H1 (cell line): Measurements from ENCODE around the gene GMCL1. TPM values are rescaled to one million over a fixed set of nuclear protein-coding genes. Genes with fewer than 3 reads are reported as not detected.

Source experiments
- CTCF ChIA-PET: fragments of 300-600 bp; sonication (Branson Sonifier 250); formaldehyde crosslinking; loops from one replicate; lab custom pipeline; 2021; ENCODE audit not compliant: partially characterized antibody; lab: Charles Lee
- POLR2A ChIA-PET: fragments of 300-600 bp; sonication (Branson Sonifier 250); formaldehyde crosslinking; loops from one replicate; lab custom pipeline; 2021; ENCODE audit warnings: inconsistent platforms; ENCODE audit not compliant: partially characterized antibody; lab: Charles Lee
- DNase-seq, 2 experiments: peaks; one replicate each; pipeline versions ENCODE4 v3.0.0 to v3.0.0-alpha.2; 2010 to 2022; ENCODE audit warnings: low spot score in 2 of 2, low read depth in 1 of 2, mixed read lengths in 1 of 2
- FAIRE-seq: peaks from 2 replicates; lab custom pipeline; 2011; peaks lifted over from hg19 to GRCh38; lab: Jason Lieb, UNC
- H2AFZ ChIP-seq: 2 replicates; pipeline ENCODE4 v1.8.1; 2012; ENCODE audit warnings: low read length, inconsistent platforms
- H2AK5ac ChIP-seq: 2 replicates; pipeline ENCODE4 v1.6.1; 2013; ENCODE audit warnings: low read depth, low read length
- H2BK120ac ChIP-seq: replicated peaks from 2 replicates; pipeline ENCODE3; 2013; ENCODE audit warnings: low read depth, low read length, inconsistent platforms
- H2BK12ac ChIP-seq: 2 replicates; pipeline ENCODE4 v1.6.1; 2013; ENCODE audit warnings: low read depth, low read length
- H2BK15ac ChIP-seq: 2 replicates; pipeline ENCODE4 v1.6.1; 2013; ENCODE audit warnings: low read length
- H2BK20ac ChIP-seq: 2 replicates; pipeline ENCODE4 v1.6.1; 2013; ENCODE audit warnings: low read length
- H2BK5ac ChIP-seq: 2 replicates; pipeline ENCODE4 v1.6.1; 2013; ENCODE audit warnings: low read depth, low read length
- H3K14ac ChIP-seq: 2 replicates; pipeline ENCODE4 v1.6.1; 2013; ENCODE audit warnings: inconsistent platforms; ENCODE audit not compliant: insufficient read length
- H3K18ac ChIP-seq: 2 replicates; pipeline ENCODE4 v1.6.1; 2013; ENCODE audit warnings: low read length; ENCODE audit errors: extremely low read depth
- H3K23ac ChIP-seq: 2 replicates; pipeline ENCODE4 v1.6.1; 2013; ENCODE audit warnings: inconsistent platforms; ENCODE audit not compliant: insufficient read length
- H3K23me2 ChIP-seq: 2 replicates; pipeline ENCODE4 v1.6.1; 2013; ENCODE audit warnings: low read depth, low read length
- H3K27ac ChIP-seq: 2 replicates; pipeline ENCODE4 v1.6.1; 2011; ENCODE audit warnings: low read depth, low read length, inconsistent platforms
- H3K27me3 ChIP-seq, 4 experiments: replicated peaks in 1 of 4; 1 replicate in 1 of 4; 2 replicates in 3 of 4; pipeline versions ENCODE4 v1.6.1 to v1.8.1; 2011 to 2013; ENCODE audit warnings: low read length in 3 of 4, mild to moderate bottlenecking in 3 of 4, inconsistent platforms in 2 of 4, mixed read lengths in 2 of 4, moderate library complexity in 1 of 4; ENCODE audit not compliant: control insufficient read depth in 3 of 4, insufficient read depth in 3 of 4; ENCODE audit errors: extremely low read depth in 1 of 4
- H3K36me3 ChIP-seq, 4 experiments: 2 replicates each; pipeline versions ENCODE4 v1.6.1 to v1.8.1; 2011 to 2013; ENCODE audit warnings: mild to moderate bottlenecking in 4 of 4, low read length in 3 of 4, moderate library complexity in 2 of 4, control low read depth in 1 of 4, inconsistent platforms in 1 of 4; ENCODE audit not compliant: insufficient read depth in 4 of 4, control insufficient read depth in 2 of 4
- H3K4ac ChIP-seq: replicated peaks from 2 replicates; pipeline ENCODE3; 2013; ENCODE audit warnings: low read length, low read depth, mixed read lengths, inconsistent platforms; ENCODE audit not compliant: insufficient read length
- H3K4me1 ChIP-seq, 4 experiments: replicated peaks in 1 of 4; 1 replicate in 1 of 4; 2 replicates in 3 of 4; pipeline versions ENCODE4 v1.6.1 to v1.8.1; 2011 to 2013; ENCODE audit warnings: low read length in 3 of 4, inconsistent platforms in 2 of 4, mixed read lengths in 1 of 4; ENCODE audit not compliant: insufficient read depth in 4 of 4, control insufficient read depth in 3 of 4
- H3K4me2 ChIP-seq, 2 experiments: 2 replicates each; pipeline versions ENCODE4 v1.6.1 to v1.8.1; 2011 to 2013; ENCODE audit warnings: low read depth in 2 of 2, low read length in 2 of 2, control low read depth in 1 of 2, inconsistent platforms in 1 of 2, mild to moderate bottlenecking in 1 of 2; ENCODE audit not compliant: insufficient read depth in 1 of 2
- H3K4me3 ChIP-seq, 4 experiments: fragments of 200-600, 300-600 bp in 1 of 4; sonication (generic), shearing (Covaris generic), sonication (Bioruptor Twin) in 1 of 4; 2 replicates each; pipeline versions ENCODE4 v1.5.1 to v1.8.1; 2011 to 2016; ENCODE audit warnings: low read length in 4 of 4, low read depth in 3 of 4, control low read depth in 2 of 4, inconsistent platforms in 2 of 4, mild to moderate bottlenecking in 2 of 4, mixed read lengths in 1 of 4, moderate library complexity in 1 of 4; ENCODE audit not compliant: insufficient read depth in 2 of 4; ENCODE audit errors: extremely low read depth in 1 of 4
- H3K56ac ChIP-seq: replicated peaks from 2 replicates; pipeline ENCODE3; 2013; ENCODE audit warnings: low read depth, mild to moderate bottlenecking, mixed read lengths, low read length, inconsistent platforms; ENCODE audit not compliant: insufficient read length
- H3K79me1 ChIP-seq: 2 replicates; pipeline ENCODE4 v1.6.1; 2013; ENCODE audit warnings: low read depth, low read length, control low read depth
- H3K79me2 ChIP-seq, 2 experiments: 2 replicates each; pipeline versions ENCODE4 v1.6.1 to v1.8.1; 2012 to 2013; ENCODE audit warnings: low read length in 2 of 2, mild to moderate bottlenecking in 2 of 2, inconsistent platforms in 1 of 2; ENCODE audit not compliant: insufficient read depth in 2 of 2, control insufficient read depth in 1 of 2
- H3K9ac ChIP-seq, 4 experiments: replicated peaks in 1 of 4; 1 replicate in 1 of 4; 2 replicates in 3 of 4; pipeline versions ENCODE4 v1.6.1 to v1.8.1; 2011 to 2013; ENCODE audit warnings: low read depth in 3 of 4, low read length in 3 of 4, control low read depth in 2 of 4, mild to moderate bottlenecking in 2 of 4, moderate library complexity in 2 of 4, inconsistent platforms in 1 of 4; ENCODE audit errors: extremely low read depth in 1 of 4
- H3K9me3 ChIP-seq, 2 experiments: 2 replicates each; pipeline versions ENCODE4 v1.6.1 to v1.8.1; 2012 to 2013; ENCODE audit warnings: mild to moderate bottlenecking in 2 of 2, moderate library complexity in 2 of 2, control low read depth in 1 of 2, inconsistent platforms in 1 of 2, low read depth in 1 of 2, low read length in 1 of 2, mixed read lengths in 1 of 2; ENCODE audit not compliant: insufficient read depth in 2 of 2
- H4K20me1 ChIP-seq, 2 experiments: replicated peaks in 1 of 2; 2 replicates each; pipeline versions ENCODE3 to v1.8.1; 2011 to 2013; ENCODE audit warnings: inconsistent platforms in 2 of 2, low read length in 2 of 2, mild to moderate bottlenecking in 1 of 2; ENCODE audit not compliant: insufficient read depth in 2 of 2, control insufficient read depth in 1 of 2
- H4K5ac ChIP-seq: 2 replicates; pipeline ENCODE4 v1.6.1; 2013; ENCODE audit warnings: low read length, low read depth, mixed read lengths, inconsistent platforms; ENCODE audit not compliant: insufficient read length
- H4K8ac ChIP-seq: 2 replicates; pipeline ENCODE4 v1.8.0; 2013; ENCODE audit warnings: mild to moderate bottlenecking, moderate library complexity, low read length, inconsistent platforms; ENCODE audit not compliant: insufficient read depth; ENCODE audit errors: extremely low read depth
- H4K91ac ChIP-seq: replicated peaks from 2 replicates; pipeline ENCODE3; 2013; ENCODE audit warnings: low read length, mixed read lengths, inconsistent platforms; ENCODE audit not compliant: insufficient read length
- HDAC6 ChIP-seq: IDR thresholded peaks from one replicate; pipeline ENCODE4 v1.7.1; 2012; ENCODE audit warnings: low read depth, mild to moderate bottlenecking, inconsistent platforms, low read length, moderate library complexity
- NANOG ChIP-seq: IDR thresholded peaks from 2 replicates; pipeline ENCODE4 v1.6.1; 2011; ENCODE audit warnings: low read length, low read depth, mild to moderate bottlenecking, inconsistent platforms; ENCODE audit not compliant: insufficient read depth, poor library complexity, severe bottlenecking
- SIN3A ChIP-seq, 2 experiments: IDR thresholded peaks in 1 of 2; conservative IDR thresholded peaks in 1 of 2; 2 replicates each; pipeline ENCODE4 v1.6.1; 2011 to 2012; ENCODE audit warnings: low read length in 2 of 2, improper control_type of control experiment in 1 of 2, low read depth in 1 of 2, mild to moderate bottlenecking in 1 of 2
- WGBS, 2 experiments: shearing (Covaris generic) in 1 of 2; methylation state at CpG; one replicate each; pipeline versions ENCODE4 v1.1.6 to v1.1.7; 2013 to 2015; ENCODE audit warnings: low lambda C conversion rate in 2 of 2, mixed read lengths in 2 of 2, inconsistent platforms in 1 of 2, low coverage in 1 of 2, missing lambda C conversion rate in 1 of 2; ENCODE audit not compliant: insufficient replicate concordance in 2 of 2, insufficient coverage in 1 of 2, insufficient read length in 1 of 2; ENCODE audit errors: extremely low coverage in 1 of 2, missing lambda C conversion rate in 1 of 2; 5-methylcytosine and 5-hydroxymethylcytosine counted together
- polyA plus RNA-seq, 7 experiments: library from polyadenylated mRNA; depleted of rRNA in 3 of 7; stranded (reverse) in 5 of 7; unstranded in 2 of 7; fragments of >200 nt in 5 of 7; fragments of 200-250 nt in 2 of 7; gene quantifications; 1 replicate in 5 of 7; 2 replicates in 1 of 7; 4 replicates in 1 of 7; pipeline versions ENCODE4 v1.2.1 to v1.2.3, GENCODE V29; 2011 to 2013; ENCODE audit warnings: missing spikeins in 2 of 7, mixed read lengths in 2 of 7
- total RNA-seq: library from RNA; stranded (reverse); fragmentation: NEBNext Ultra II Directional; extraction: Animal tissue kit (Norgen Biotek cat#: 25700); gene quantifications from 2 replicates; pipeline ENCODE4 v1.2.1, GENCODE V29; 2021

GMCL1 gene
- total and polyA plus RNA-seq, 2 of the 8 experiments (the other 6 are each of a cell fraction or from before 2014, with no cell fraction given) = 6.5 to 21.9 TPM

DNA sequence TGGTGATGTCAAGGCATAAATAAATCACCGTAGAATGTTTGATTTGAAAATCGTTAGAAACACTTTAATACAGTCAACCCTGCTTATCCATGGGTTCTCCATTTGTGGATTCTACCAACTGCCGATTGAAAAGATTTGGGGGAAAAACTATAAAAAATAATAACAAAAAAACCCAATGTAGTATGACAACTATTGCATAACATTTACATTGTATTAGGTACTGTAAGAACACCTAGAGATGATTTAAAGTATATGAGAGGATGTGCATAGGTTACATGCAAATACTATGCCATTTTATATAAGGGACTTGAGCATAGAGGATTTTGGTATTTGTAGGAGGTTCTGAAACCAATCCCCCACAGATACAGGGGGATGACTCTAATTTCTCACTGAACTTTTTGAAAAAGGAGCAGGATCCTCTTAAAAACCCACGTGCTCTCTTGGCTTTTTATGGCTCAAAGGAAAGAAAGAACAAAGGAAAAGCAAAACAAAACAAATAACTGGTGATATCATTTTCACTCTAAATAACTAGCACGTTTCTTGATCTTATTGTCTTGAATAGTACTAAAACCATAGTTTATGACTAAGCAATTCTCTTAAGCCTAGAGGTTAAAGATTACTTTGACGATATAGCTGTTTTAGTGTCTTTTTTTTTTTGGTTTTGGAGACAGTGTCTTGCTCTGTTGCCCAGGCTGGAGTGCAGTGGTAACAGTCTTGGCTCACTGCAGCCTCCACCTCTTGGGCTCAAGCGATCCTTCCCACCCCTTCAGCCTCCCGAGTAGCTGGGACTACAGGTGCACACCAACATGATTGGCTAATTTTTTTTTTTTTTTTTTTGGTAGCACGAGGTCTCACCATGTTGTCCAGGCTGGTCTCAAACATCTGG lies 17.0 kb downstream of the GMCL1 start:
- H2BK120ac ChIP-seq = no peak overlapping the region
- no peak for TF ChIP-seq HDAC6
- TF ChIP-seq NANOG = no peak
- TF ChIP-seq SIN3A (conservative IDR thresholded peaks at IDR 0.05 in 1 of 2, IDR thresholded peaks at IDR 0.05 in 1 of 2; ENCODE audit: low read depth in 1 of 2, low read length in 2 of 2) = no peak
- H3K56ac ChIP-seq = no peak overlapping the region
- H3K4me3 ChIP-seq = no peak overlapping the region
- DNase-seq (no peak), FAIRE-seq (no peak)
- no peak overlapping the region for H2BK12ac ChIP-seq
- H2AK5ac ChIP-seq = no peak overlapping the region
- H3K23ac ChIP-seq = no peak overlapping the region
- H4K8ac ChIP-seq = no peak overlapping the region
- peaks cover 0 to 2% of the 10 kb centered on the region in 2 experiments for H4K20me1 ChIP-seq
- no peaks in the 10 kb centered on the region for H3K79me1 ChIP-seq
- no peak overlapping the region for H2BK5ac ChIP-seq
- H3K4me2 ChIP-seq = no peak overlapping the region
- ChIA-PET CTCF (interaction anchor here (1.2 kb wide), 1 partner anchor 123 kb away, joined by 4 read pairs; no protein-coding TSS in a partner anchor), POLR2A (interaction anchor here (0.6 kb wide), 1 partner anchor 820 kb away, joined by 3 read pairs; no protein-coding TSS in a partner anchor)
- H3K36me3 ChIP-seq = peaks cover 7 to 55% (median 27%) of the 10 kb centered on the region in 4 experiments
- no peak overlapping the region for H4K91ac ChIP-seq
- H3K14ac ChIP-seq = no peak overlapping the region
- no peak overlapping the region for H3K4ac ChIP-seq
- no peak overlapping the region for H3K9ac ChIP-seq
- no peak overlapping the region for H2BK20ac ChIP-seq
- no peak overlapping the region for H2BK15ac ChIP-seq
- H3K18ac ChIP-seq = no peak overlapping the region
- WGBS, 2 experiments = 92% methylated on average over 9 of the region's 9 CpGs; no CpG with 5 or more reads in 1 of the 2 experiments
- no peak overlapping the region for H3K27ac ChIP-seq
- H4K5ac ChIP-seq = no peak overlapping the region
- H3K23me2 ChIP-seq = no peaks in the 10 kb centered on the region
- H3K4me1 ChIP-seq = no peaks in the 10 kb centered on the region
- no peaks in the 10 kb centered on the region for H3K79me2 ChIP-seq
- no peaks in the 10 kb centered on the region for H3K27me3 ChIP-seq
- H3K9me3 ChIP-seq = no peaks in the 10 kb centered on the region
- H2AFZ ChIP-seq = no peak overlapping the region
